Measurements from ENCODE around the gene CDC25A.

The CDC25A gene

GRCh38 chr3:48143567-48143966 lies 44.6 kb downstream of the CDC25A start:
- no peak for FAIRE-seq

GRCh38 chr3:48142316-48142870 lies 45.8 kb downstream of the CDC25A start:
- DNase-seq (ENCODE audit: insufficient read length, low spot score) (no peak), FAIRE-seq (no peak)

More at GRCh38 chr3:48143567-48143966, 44.6 kb downstream of the CDC25A start:
- no peak for DNase-seq (ENCODE audit: insufficient read length, low spot score)

- DNase-seq (ENCODE audit: insufficient read length, low spot score) (no peak), FAIRE-seq (no peak)
These were observed 46.5 kb downstream of the CDC25A start for GRCh38 chr3:48141604-48142137.

DNA sequence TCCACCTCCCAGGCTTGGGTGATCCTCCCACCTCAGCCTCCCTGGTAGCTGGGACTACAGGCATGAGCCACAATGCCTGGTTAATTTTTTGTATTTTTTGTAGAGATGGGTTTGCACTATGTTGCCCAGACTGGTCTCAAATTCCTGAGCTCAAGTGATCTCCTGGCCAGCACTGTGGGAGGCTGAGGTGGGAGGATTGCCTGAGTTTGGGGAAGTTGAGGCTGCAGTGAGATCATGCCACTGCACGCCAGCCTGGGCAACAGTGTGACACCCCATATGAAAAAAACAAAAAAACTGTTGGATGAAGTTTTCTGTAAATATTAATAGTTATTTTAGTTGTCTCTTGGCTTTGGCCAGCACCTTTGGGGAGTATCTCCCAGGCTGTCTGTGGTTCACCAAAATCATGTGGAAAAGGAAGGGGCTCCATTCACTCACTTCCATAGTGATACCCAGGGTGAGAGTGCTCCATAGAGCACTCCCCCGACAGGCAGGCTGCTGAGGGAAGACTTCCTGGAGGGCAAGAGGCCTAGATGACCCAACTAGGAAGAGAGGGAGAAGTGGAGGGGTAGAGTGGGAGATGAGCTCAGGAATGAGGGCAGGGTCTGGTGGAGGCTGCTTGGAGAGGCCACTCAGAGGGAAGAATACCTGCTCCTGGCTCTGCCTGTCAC lies 47.1 kb downstream of the CDC25A start:
- DNase-seq (ENCODE audit: insufficient read length, low spot score) (no peak), FAIRE-seq (no peak)

GRCh38 chr3:48140336-48140757 lies 47.9 kb downstream of the CDC25A start:
- DNase-seq (ENCODE audit: insufficient read length, low spot score) = no peak
- FAIRE-seq = no peak

DNA sequence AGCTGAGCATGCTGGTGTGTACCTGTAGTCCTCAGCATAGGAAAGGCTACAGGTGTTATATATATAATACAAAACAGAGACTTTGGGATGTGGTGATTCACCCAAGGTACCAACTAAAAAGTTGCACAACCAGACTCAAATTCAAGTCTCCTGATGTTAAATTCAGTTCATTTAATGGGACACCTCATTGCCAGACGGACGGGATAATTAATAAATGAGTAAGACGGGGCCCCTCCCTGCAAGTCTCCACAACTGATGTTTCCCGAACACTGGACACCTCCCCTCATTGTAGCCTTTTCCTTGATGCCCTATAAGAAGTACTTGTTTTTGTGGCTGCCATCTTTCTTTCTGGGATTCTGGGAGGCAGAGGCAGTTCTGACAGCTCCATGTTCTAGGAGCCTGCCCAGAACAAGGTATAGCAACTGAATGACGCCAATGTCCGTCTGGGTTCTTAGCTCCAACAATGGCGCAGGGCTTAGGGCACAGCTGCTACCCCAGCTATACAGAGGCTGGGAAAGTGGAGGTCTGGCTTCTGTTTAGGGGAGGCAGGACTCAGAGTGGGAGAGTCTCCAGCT lies 50.7 kb downstream of the CDC25A start:
- FAIRE-seq (no peak), DNase-seq (ENCODE audit: insufficient read length, low spot score) (no peak)

GRCh38 chr3:48135552-48136495 lies 52.4 kb downstream of the CDC25A start:
- FAIRE-seq (no peak), DNase-seq (ENCODE audit: insufficient read length, low spot score) (no peak)

DNA sequence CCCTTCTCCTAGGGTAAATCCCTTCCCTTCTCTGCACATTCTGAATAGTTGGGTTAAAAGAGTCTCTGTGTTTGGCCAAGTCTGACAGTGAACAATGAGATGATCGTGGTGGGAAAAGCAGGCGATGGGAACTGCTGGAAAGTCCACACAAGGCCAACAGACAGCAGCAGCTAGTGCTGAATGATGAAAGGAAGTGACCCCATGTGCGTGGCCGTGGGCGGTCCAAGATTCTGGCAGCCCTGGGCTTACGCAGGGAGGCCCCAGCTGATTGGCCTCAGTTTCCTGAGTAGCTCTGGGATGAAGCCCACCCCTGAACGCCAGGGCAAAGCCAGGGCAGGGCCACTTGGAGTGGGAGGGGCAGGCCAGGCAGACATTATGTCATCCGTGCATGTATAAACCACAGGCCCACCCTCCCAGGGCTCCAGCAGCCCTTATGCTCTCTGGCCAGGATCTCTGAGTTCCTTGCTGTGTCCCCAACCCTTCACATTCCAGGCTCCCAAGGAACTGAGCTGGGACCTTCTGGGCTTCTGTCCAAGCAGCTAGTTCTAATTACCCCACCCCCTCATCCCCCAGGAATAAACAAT lies 57.8 kb downstream of the CDC25A start:
- DNase-seq (ENCODE audit: insufficient read length, low spot score) = peak; percentile 32

DNA sequence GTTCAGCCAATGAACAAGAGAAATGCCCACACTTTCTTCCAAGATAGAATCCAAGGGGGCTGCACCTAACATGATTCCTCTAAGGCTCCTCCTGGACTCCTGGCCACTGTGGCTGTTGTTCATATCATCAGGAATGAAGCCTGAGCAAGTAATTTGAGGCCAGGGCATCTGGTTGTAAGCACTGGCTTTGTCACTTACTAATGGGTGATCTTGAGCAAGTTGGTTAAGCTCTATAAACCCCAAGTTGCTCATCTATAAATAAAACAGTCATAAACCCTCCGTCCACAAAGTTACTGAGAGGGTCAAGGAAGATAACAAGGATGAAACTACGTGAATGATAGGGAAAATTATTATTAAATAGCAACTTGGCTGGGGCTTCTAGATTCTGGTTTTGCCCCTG lies 58.3 kb downstream of the CDC25A start:
- no peak for DNase-seq (ENCODE audit: insufficient read length, low spot score)
- FAIRE-seq = no peak

More for the DNA sequence above, 57.8 kb downstream of the CDC25A start:
- no peak for FAIRE-seq

- DNase-seq (ENCODE audit: insufficient read length, low spot score) (no peak), FAIRE-seq (no peak)
These were observed 59.4 kb downstream of the CDC25A start for GRCh38 chr3:48128774-48129173.

GRCh38 chr3:48125886-48126622 lies 62.2 kb downstream of the CDC25A start:
- FAIRE-seq (no peak), DNase-seq (ENCODE audit: insufficient read length, low spot score) (no peak)

GRCh38 chr3:48125013-48125705 lies 63.1 kb downstream of the CDC25A start:
- DNase-seq (ENCODE audit: insufficient read length, low spot score) = no peak
- no peak for FAIRE-seq

GRCh38 chr3:48123346-48123745 lies 64.9 kb downstream of the CDC25A start:
- FAIRE-seq (no peak), DNase-seq (ENCODE audit: insufficient read length, low spot score) (no peak)

DNA sequence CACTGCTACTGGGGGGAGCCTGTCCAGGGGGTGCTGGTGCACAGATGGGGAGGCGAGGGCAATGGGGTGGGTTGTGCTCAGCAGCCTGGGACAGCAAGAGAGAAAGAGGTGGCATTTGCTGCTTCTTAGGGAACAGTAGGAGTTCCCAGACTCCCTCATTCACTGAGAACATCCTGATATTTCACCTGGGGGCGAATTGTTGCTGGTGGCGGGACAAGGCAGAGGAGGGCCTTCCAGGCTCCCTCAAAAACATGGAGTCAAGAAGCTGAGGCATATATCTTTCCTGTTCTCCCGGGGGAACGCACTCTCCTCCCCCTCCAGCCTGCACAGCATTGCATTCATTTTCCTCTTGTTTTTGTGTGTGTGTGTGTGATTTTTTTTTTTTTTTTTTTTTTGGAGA lies 65.7 kb downstream of the CDC25A start:
- no peak for FAIRE-seq

GRCh38 chr3:48120223-48120622 lies 68.0 kb downstream of the CDC25A start:
- DNase-seq (ENCODE audit: insufficient read length, low spot score) = no peak
- no peak for FAIRE-seq

More for the DNA sequence above, 65.7 kb downstream of the CDC25A start:
- no peak for DNase-seq (ENCODE audit: insufficient read length, low spot score)

DNA sequence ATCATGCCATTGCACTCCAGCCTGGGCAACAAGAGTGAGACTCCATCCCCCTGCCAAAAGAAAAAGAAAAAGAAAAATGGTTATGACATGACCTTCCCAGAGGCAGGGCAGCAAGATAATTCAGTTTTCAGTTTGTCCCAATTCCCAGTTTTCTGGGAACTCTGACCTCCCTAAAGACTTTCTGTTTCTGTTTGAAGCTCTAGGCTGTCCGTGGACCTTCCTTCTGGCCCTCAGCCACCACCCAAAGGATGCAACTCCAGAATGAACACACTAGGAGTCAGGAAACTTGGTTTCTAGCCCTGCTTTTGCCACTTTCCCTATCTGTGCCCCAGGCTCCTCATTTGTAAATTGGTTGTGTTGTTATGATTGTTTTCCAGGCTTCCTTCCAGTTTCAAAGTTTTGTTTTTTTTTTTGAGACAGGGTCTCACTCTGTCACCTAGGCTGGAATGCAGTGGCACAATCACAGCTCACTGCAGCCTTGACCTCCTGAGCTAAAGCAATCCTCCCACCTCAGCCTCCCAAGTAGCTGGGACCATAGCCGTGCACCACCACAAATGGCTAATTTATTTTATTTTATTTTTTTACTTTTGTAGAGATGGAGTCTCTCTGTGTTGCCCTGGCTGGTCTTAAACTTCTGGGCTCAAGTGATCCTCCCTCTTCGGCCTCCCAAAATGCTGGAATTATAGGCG lies 68.6 kb downstream of the CDC25A start:
- DNase-seq (ENCODE audit: insufficient read length, low spot score) = no peak
- no peak for FAIRE-seq

DNA sequence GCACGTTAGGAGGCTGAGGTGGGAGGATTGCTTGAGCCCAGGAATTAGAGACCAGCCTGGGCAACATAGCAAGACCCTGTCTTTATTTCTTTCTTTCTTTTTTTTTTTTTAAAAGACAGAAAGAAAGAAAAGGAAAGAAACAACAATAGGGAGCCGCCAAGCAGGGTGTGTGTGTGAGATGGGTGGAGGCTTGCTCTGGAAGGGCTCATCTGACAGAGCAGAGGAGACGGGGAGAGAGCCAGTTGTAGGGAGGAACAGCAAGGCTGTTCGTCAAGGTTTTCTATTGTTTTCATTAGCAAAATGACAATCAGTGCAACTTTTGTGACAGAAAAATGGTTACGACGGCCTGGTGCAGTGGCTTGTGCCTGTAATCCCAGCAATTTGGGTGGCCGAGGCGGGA lies 69.3 kb downstream of the CDC25A start:
- FAIRE-seq (no peak), DNase-seq (ENCODE audit: insufficient read length, low spot score) (no peak)

GRCh38 chr3:48118322-48118721 lies 69.9 kb downstream of the CDC25A start:
- FAIRE-seq (no peak), DNase-seq (ENCODE audit: insufficient read length, low spot score) (no peak)

GRCh38 chr3:48112813-48113212 lies 75.4 kb downstream of the CDC25A start:
- DNase-seq (ENCODE audit: insufficient read length, low spot score) (no peak), FAIRE-seq (no peak)
